Astrocyte (in vitro differentiated cells and primary cell): Measurements from ENCODE around the gene USP49. TPM values are rescaled to one million over a fixed set of nuclear protein-coding genes. Genes with fewer than 3 reads are reported as not detected.
A peak's percentile ranks its signal among the peaks of the same experiment; 100 is the strongest.

Source experiments
- DNase-seq: peaks from one replicate; pipeline ENCODE4 v3.0.0-alpha.2; 2010; ENCODE audit warnings: low read depth
- FAIRE-seq: peaks from 2 replicates; lab custom pipeline; 2011; peaks lifted over from hg19 to GRCh38; lab: Jason Lieb, UNC
- H2AFZ ChIP-seq: 2 replicates; pipeline ENCODE4 v1.6.0; 2012; ENCODE audit warnings: low read depth, low read length, inconsistent platforms
- H3K27ac ChIP-seq: 2 replicates; pipeline ENCODE4 v1.5.1; 2011; ENCODE audit warnings: low read depth, low read length, inconsistent platforms
- H3K27me3 ChIP-seq: 2 replicates; pipeline ENCODE4 v1.6.0; 2011; ENCODE audit warnings: low read length, inconsistent platforms; ENCODE audit not compliant: insufficient read depth
- H3K36me3 ChIP-seq: 2 replicates; pipeline ENCODE4 v1.5.1; 2011; ENCODE audit warnings: low read length, inconsistent platforms; ENCODE audit not compliant: insufficient read depth
- H3K4me1 ChIP-seq: 2 replicates; pipeline ENCODE4 v1.5.1; 2011; ENCODE audit warnings: low read length, inconsistent platforms; ENCODE audit not compliant: insufficient read depth
- H3K4me2 ChIP-seq: 2 replicates; pipeline ENCODE4 v1.6.0; 2012; ENCODE audit warnings: low read length, inconsistent platforms
- H3K4me3 ChIP-seq: 2 replicates; pipeline ENCODE4 v1.5.1; 2011; ENCODE audit warnings: low read depth, mild to moderate bottlenecking, low read length, inconsistent platforms; ENCODE audit not compliant: insufficient read depth
- H3K79me2 ChIP-seq: 2 replicates; pipeline ENCODE4 v1.6.0; 2012; ENCODE audit warnings: mild to moderate bottlenecking, low read length, inconsistent platforms; ENCODE audit not compliant: insufficient read depth
- H3K9ac ChIP-seq: 2 replicates; pipeline ENCODE4 v1.6.0; 2012; ENCODE audit warnings: mild to moderate bottlenecking, low read length, inconsistent platforms
- H3K9me3 ChIP-seq: 2 replicates; pipeline ENCODE4 v1.5.1; 2012; ENCODE audit warnings: low read depth, mild to moderate bottlenecking, low read length, inconsistent platforms; ENCODE audit not compliant: insufficient read depth
- H4K20me1 ChIP-seq: 2 replicates; pipeline ENCODE4 v1.6.0; 2012; ENCODE audit warnings: low read length, inconsistent platforms; ENCODE audit not compliant: insufficient read depth
- H3K27ac Mint-ChIP-seq: one replicate; pipeline ENCODE4 v1.8.0; 2021; ENCODE audit warnings: mild to moderate bottlenecking, mixed read lengths; ENCODE audit not compliant: unreplicated experiment
- H3K27me3 Mint-ChIP-seq: one replicate; pipeline ENCODE4 v1.8.0; 2021; ENCODE audit warnings: low read depth, mixed read lengths; ENCODE audit not compliant: unreplicated experiment
- H3K36me3 Mint-ChIP-seq: one replicate; pipeline ENCODE4 v1.8.0; 2021; ENCODE audit warnings: low read depth, mixed read lengths; ENCODE audit not compliant: unreplicated experiment
- H3K4me1 Mint-ChIP-seq: one replicate; pipeline ENCODE4 v1.8.0; 2021; ENCODE audit warnings: low read depth, mixed read lengths; ENCODE audit not compliant: unreplicated experiment
- H3K4me3 Mint-ChIP-seq: one replicate; pipeline ENCODE4 v1.8.0; 2021; ENCODE audit warnings: mild to moderate bottlenecking, moderate library complexity, mixed read lengths; ENCODE audit not compliant: unreplicated experiment
- H3K9me3 Mint-ChIP-seq: one replicate; pipeline ENCODE4 v1.8.0; 2021; ENCODE audit warnings: mild to moderate bottlenecking, mixed read lengths; ENCODE audit not compliant: unreplicated experiment
- EZH2 ChIP-seq: IDR thresholded peaks from 2 replicates; pipeline ENCODE4 v1.6.1; 2012; ENCODE audit warnings: mild to moderate bottlenecking, low read length, inconsistent platforms; ENCODE audit not compliant: insufficient read depth
- total RNA-seq: library from RNA; stranded (reverse); gene quantifications from 2 replicates; pipeline ENCODE4 v1.2.1, GENCODE V29; 2021
- TF ChIP-seq, protein P1 (sequence below): IDR thresholded peaks from 2 replicates; pipeline ENCODE4 v1.5.1; 2011; ENCODE audit warnings: low read depth, mild to moderate bottlenecking, inconsistent platforms, low read length, moderate library complexity; ENCODE audit not compliant: insufficient read depth

Gene USP49
- total RNA-seq, 1 donor from 2014 or later = 5.5 TPM

GRCh38 chr6:41757931-41758640 is 137.1 kb downstream of the USP49 start:
- H3K36me3 ChIP-seq = no peaks in the 10 kb centered on the region
- H3K4me2 ChIP-seq = no peak overlapping the region
- peak; percentile 25 for DNase-seq
- peaks cover 2% of the 10 kb centered on the region for H3K9me3 Mint-ChIP-seq
- H3K36me3 Mint-ChIP-seq = no peaks in the 10 kb centered on the region
- TF ChIP-seq EZH2 = no peak
- TF ChIP-seq, protein P1, sequence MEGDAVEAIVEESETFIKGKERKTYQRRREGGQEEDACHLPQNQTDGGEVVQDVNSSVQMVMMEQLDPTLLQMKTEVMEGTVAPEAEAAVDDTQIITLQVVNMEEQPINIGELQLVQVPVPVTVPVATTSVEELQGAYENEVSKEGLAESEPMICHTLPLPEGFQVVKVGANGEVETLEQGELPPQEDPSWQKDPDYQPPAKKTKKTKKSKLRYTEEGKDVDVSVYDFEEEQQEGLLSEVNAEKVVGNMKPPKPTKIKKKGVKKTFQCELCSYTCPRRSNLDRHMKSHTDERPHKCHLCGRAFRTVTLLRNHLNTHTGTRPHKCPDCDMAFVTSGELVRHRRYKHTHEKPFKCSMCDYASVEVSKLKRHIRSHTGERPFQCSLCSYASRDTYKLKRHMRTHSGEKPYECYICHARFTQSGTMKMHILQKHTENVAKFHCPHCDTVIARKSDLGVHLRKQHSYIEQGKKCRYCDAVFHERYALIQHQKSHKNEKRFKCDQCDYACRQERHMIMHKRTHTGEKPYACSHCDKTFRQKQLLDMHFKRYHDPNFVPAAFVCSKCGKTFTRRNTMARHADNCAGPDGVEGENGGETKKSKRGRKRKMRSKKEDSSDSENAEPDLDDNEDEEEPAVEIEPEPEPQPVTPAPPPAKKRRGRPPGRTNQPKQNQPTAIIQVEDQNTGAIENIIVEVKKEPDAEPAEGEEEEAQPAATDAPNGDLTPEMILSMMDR = no peak
- H4K20me1 ChIP-seq = no peaks in the 10 kb centered on the region
- H3K4me1 ChIP-seq = no peaks in the 10 kb centered on the region
- no peaks in the 10 kb centered on the region for H3K9me3 ChIP-seq
- H3K27ac ChIP-seq = no peak overlapping the region
- H3K27me3 ChIP-seq = peaks cover 13% of the 10 kb centered on the region
- peak overlapping the region; percentile 53 for H3K27ac Mint-ChIP-seq
- peaks cover 17% of the 10 kb centered on the region for H3K27me3 Mint-ChIP-seq
- no peak for FAIRE-seq
- no peak overlapping the region for H3K9ac ChIP-seq
- H3K79me2 ChIP-seq = no peaks in the 10 kb centered on the region
- peaks cover 13% of the 10 kb centered on the region for H3K4me1 Mint-ChIP-seq
- H3K4me3 Mint-ChIP-seq = no peak overlapping the region
- H2AFZ ChIP-seq = no peak overlapping the region
- H3K4me3 ChIP-seq = no peak overlapping the region

GRCh38 chr6:41757271-41757670 is 137.9 kb downstream of the USP49 start:
- peaks cover 13% of the 10 kb centered on the region for H3K4me1 Mint-ChIP-seq
- H3K9me3 Mint-ChIP-seq = no peaks in the 10 kb centered on the region
- H3K36me3 ChIP-seq = no peaks in the 10 kb centered on the region
- no peak overlapping the region for H3K9ac ChIP-seq
- peaks cover 13% of the 10 kb centered on the region for H3K27me3 ChIP-seq
- H3K4me3 Mint-ChIP-seq = no peak overlapping the region
- no peak overlapping the region for H3K4me3 ChIP-seq
- H3K79me2 ChIP-seq = no peaks in the 10 kb centered on the region
- H3K27ac ChIP-seq = no peak overlapping the region
- FAIRE-seq = no peak
- H2AFZ ChIP-seq = no peak overlapping the region
- no peak for DNase-seq
- H3K27ac Mint-ChIP-seq = no peak overlapping the region
- H3K4me2 ChIP-seq = no peak overlapping the region
- H4K20me1 ChIP-seq = no peaks in the 10 kb centered on the region
- H3K27me3 Mint-ChIP-seq = peaks cover 13% of the 10 kb centered on the region
- TF ChIP-seq, protein P1 = no peak
- no peak for TF ChIP-seq EZH2
- H3K4me1 ChIP-seq = no peaks in the 10 kb centered on the region
- H3K36me3 Mint-ChIP-seq = no peaks in the 10 kb centered on the region
- H3K9me3 ChIP-seq = no peaks in the 10 kb centered on the region

DNA sequence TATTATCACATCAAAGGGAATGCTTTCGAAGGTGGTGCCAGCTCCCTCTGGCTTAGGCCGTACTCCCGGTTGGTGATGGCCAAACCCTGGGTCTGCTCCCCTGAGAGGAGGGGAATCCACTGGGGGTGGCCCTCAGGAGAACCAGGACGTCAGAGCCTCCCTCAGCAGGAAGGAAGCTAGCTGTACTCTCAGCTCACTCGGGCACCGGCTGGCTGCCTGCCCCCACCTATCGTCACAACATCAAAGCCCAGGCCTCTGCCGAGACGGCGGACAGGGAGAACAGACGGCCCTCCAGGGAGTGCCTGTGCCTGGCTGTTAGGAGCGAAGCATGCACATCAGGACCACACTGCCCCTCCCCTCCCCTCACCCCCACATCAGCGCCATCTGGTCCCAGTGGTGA is 138.8 kb downstream of the USP49 start:
- DNase-seq = no peak
- Histone ChIP-seq H3K9me3 (no peaks in the 10 kb centered on the region), H3K27me3 (peaks cover 13% of the 10 kb centered on the region), H3K36me3 (no peaks in the 10 kb centered on the region), H3K4me3 (no peak overlapping the region), H4K20me1 (no peaks in the 10 kb centered on the region), H3K9ac (no peak overlapping the region), H3K4me1 (no peaks in the 10 kb centered on the region), H3K79me2 (no peaks in the 10 kb centered on the region), H3K27ac (no peak overlapping the region), H2AFZ (no peak overlapping the region), H3K4me2 (no peak overlapping the region)
- Mint-ChIP-seq H3K27ac (no peak overlapping the region), H3K4me1 (peaks cover 13% of the 10 kb centered on the region), H3K9me3 (no peaks in the 10 kb centered on the region), H3K36me3 (no peaks in the 10 kb centered on the region), H3K27me3 (peaks cover 13% of the 10 kb centered on the region), H3K4me3 (no peak overlapping the region)
- TF ChIP-seq, protein P1 = no peak
- no peak for TF ChIP-seq EZH2
- no peak for FAIRE-seq
